K562 (cell line): ENCODE data around the gene IFFO2. TPM values are rescaled to one million over a fixed set of nuclear protein-coding genes. Genes with fewer than 3 reads are reported as not detected.
A peak's percentile ranks its signal among the peaks of the same experiment; 100 is the strongest.

Experiments used
- CBX3 ChIP-seq, 2 experiments: IDR thresholded peaks; 1 replicate in 1 of 2; 2 replicates in 1 of 2; pipeline ENCODE4 v1.6.1; 2012; ENCODE audit warnings: inconsistent platforms in 2 of 2, low read length in 2 of 2, borderline replicate concordance in 1 of 2, control low read depth in 1 of 2
- ELF1 ChIP-seq: fragments of 200-800 bp; sonication (Bioruptor generic); IDR thresholded peaks from 2 replicates; pipeline ENCODE4 v1.6.1; 2016; ENCODE audit warnings: missing genetic modification characterization, missing compliant biosample characterization
- HCFC1 ChIP-seq: IDR thresholded peaks from 2 replicates; pipeline ENCODE4 v1.6.1; 2012; ENCODE audit warnings: low read depth, low read length, improper control_type of control experiment
- NEUROD1 ChIP-seq: fragments of 150-350 bp; IDR thresholded peaks from 2 replicates; pipeline ENCODE4 v1.6.1; 2014; ENCODE audit warnings: borderline replicate concordance, low read length, low read depth; ENCODE audit not compliant: partially characterized antibody
- NFIC ChIP-seq: fragments of 450-650 bp; IDR thresholded peaks from 2 replicates; pipeline ENCODE4 v1.6.1; 2017; ENCODE audit warnings: mild to moderate bottlenecking, inconsistent platforms
- POU5F1 ChIP-seq: fragments of 150-350 bp; IDR thresholded peaks from 2 replicates; pipeline ENCODE4 v1.6.1; 2014; ENCODE audit warnings: borderline replicate concordance, low read length, low read depth, mild to moderate bottlenecking; ENCODE audit not compliant: partially characterized antibody
- SMAD4 ChIP-seq: fragments of 250-450 bp; sonication (Bioruptor Pico); conservative IDR thresholded peaks from 2 replicates; pipeline ENCODE4 v1.8.0; 2021; ENCODE audit warnings: inconsistent platforms, mild to moderate bottlenecking, moderate library complexity
- SMARCA4 ChIP-seq: fragments of 450-650 bp; IDR thresholded peaks from 2 replicates; pipeline ENCODE4 v1.6.1; 2016
- SNRNP70 ChIP-seq: fragments of 200-400 bp; formaldehyde crosslinking; optimal IDR thresholded peaks from 2 replicates; pipeline ENCODE3; 2017; ENCODE audit warnings: low read depth, low read length
- TEAD4 ChIP-seq, 2 experiments: sonication (generic) in 1 of 2; formaldehyde crosslinking in 1 of 2; IDR thresholded peaks; 2 replicates each; pipeline versions ENCODE4 v1.6.1 to v1.8.0; 2012 to 2022; ENCODE audit warnings: borderline replicate concordance in 1 of 2, inconsistent platforms in 1 of 2, low read length in 1 of 2, mild to moderate bottlenecking in 1 of 2, missing genetic modification reagents in 1 of 2
- TFAM ChIP-seq: fragments of 250-450 bp; sonication (Bioruptor Pico); conservative IDR thresholded peaks from 2 replicates; pipeline ENCODE4 v1.5.0; 2021; ENCODE audit warnings: mild to moderate bottlenecking, moderate library complexity
- U2AF1 ChIP-seq: fragments of 200-400 bp; formaldehyde crosslinking; optimal IDR thresholded peaks from 2 replicates; pipeline ENCODE3; 2017; ENCODE audit warnings: mild to moderate bottlenecking, low read depth, low read length, moderate library complexity
- ZNF175 ChIP-seq: fragments of 200-800 bp; sonication (Bioruptor generic); IDR thresholded peaks from 2 replicates; pipeline ENCODE4 v1.6.1; 2016; ENCODE audit warnings: low read depth, mild to moderate bottlenecking, missing genetic modification characterization, missing compliant biosample characterization
- ZNF232 ChIP-seq: sonication (generic); formaldehyde crosslinking; IDR thresholded peaks from 2 replicates; pipeline ENCODE4 v1.8.0; 2022; ENCODE audit warnings: mild to moderate bottlenecking, missing genetic modification reagents
- ZNF41 ChIP-seq: fragments of 250-450 bp; sonication (Bioruptor Pico); conservative IDR thresholded peaks from 2 replicates; pipeline ENCODE4 v1.4.0; 2020; ENCODE audit warnings: mild to moderate bottlenecking
- polyA plus RNA-seq, 8 experiments: library from polyadenylated mRNA; depleted of rRNA in 4 of 8; stranded (reverse) in 5 of 8; unstranded in 3 of 8; fragments of >200 nt; fragmentation: Nextera tagmentation in 2 of 8; fragmentation: Illumina TruSeq in 1 of 8; extraction: Ambion mirVana in 2 of 8; extraction: Trizol in 1 of 8; gene quantifications; 2 replicates each; pipeline versions ENCODE4 v1.2.1 to v1.2.3, GENCODE V29; 2011 to 2014; ENCODE audit warnings: inconsistent platforms in 1 of 8, missing spikeins in 1 of 8
- total RNA-seq, 7 experiments: library from RNA; depleted of rRNA in 6 of 7; stranded (reverse); fragments of >200 nt in 6 of 7; fragmentation: Illumina TruSeq in 2 of 7; extraction: Trizol in 2 of 7; gene quantifications; 2 replicates each; pipeline versions ENCODE4 v1.2.1 to v1.2.3, GENCODE V29; 2011 to 2021; ENCODE audit warnings: low replicate concordance in 1 of 7
- TF ChIP-seq, protein P1 (sequence below): sonication (generic); formaldehyde crosslinking; IDR thresholded peaks from 2 replicates; pipeline ENCODE4 v1.8.1; 2023; ENCODE audit warnings: mild to moderate bottlenecking, missing genetic modification reagents
- TF ChIP-seq, protein P2 (sequence below): IDR thresholded peaks from 2 replicates; pipeline ENCODE4 v1.6.1; 2014; ENCODE audit warnings: antibody characterized with exemption
- TF ChIP-seq, protein P3 (sequence below), 3 experiments: fragments of 200-800 bp in 1 of 3; sonication (Bioruptor generic) in 1 of 3; sonication (generic) in 1 of 3; formaldehyde crosslinking in 1 of 3; IDR thresholded peaks; 2 replicates each; pipeline versions ENCODE4 v1.6.1 to v1.8.0; 2016 to 2022; ENCODE audit warnings: mild to moderate bottlenecking in 2 of 3, missing compliant biosample characterization in 2 of 3, missing genetic modification characterization in 2 of 3, missing genetic modification reagents in 1 of 3
- TF ChIP-seq, protein P4 (sequence below): sonication (generic); formaldehyde crosslinking; IDR thresholded peaks from 2 replicates; pipeline ENCODE4 v1.8.0; 2022; ENCODE audit warnings: missing genetic modification reagents, mild to moderate bottlenecking, borderline replicate concordance

Gene IFFO2
- total and polyA plus RNA-seq, 9 of the 15 experiments (the other 6 are each of a cell fraction or from before 2014, with no cell fraction given): 0.15 to 1.0 (median 0.44) TPM; not detected in 2

DNA sequence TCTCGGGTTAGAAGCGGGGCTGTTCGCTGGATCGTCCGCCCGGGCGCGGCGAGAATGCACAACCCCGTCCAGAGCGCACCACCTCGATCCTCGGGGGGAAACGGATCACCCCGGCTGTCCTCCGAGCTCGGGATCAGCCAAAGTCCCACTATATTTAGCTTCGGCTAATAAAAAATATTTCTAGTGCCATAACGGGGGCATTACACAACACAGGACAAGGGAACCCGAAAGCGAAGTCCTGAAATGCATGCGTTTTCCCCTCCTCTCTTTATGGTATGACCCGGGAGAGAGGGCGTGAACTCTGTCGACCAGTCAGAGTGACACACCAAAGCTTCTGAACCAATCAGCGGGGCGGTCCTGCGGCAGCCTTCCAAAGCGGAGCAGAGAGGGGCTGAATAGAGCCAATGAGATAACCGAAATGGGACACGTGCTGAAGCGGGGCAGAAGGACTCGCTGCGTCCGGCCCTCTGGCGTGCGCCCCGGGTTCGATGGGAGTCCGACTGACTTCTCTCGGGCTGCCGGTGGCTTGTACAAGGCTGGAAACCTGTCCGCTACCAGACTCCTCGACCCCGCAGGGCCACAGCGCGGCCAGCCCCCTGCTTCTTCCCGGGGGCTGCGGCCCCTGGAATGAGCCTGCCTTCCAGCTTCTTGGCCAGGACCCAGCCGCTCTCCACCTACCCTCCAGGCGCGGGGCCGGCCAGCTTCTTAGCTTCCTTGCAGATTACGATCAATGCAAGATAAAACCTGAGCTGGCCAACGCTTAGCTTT lies 53.8 kb downstream of the IFFO2 start, which contains the start of gene ALDH4A1 (continued):
- TF ChIP-seq, protein P1, sequence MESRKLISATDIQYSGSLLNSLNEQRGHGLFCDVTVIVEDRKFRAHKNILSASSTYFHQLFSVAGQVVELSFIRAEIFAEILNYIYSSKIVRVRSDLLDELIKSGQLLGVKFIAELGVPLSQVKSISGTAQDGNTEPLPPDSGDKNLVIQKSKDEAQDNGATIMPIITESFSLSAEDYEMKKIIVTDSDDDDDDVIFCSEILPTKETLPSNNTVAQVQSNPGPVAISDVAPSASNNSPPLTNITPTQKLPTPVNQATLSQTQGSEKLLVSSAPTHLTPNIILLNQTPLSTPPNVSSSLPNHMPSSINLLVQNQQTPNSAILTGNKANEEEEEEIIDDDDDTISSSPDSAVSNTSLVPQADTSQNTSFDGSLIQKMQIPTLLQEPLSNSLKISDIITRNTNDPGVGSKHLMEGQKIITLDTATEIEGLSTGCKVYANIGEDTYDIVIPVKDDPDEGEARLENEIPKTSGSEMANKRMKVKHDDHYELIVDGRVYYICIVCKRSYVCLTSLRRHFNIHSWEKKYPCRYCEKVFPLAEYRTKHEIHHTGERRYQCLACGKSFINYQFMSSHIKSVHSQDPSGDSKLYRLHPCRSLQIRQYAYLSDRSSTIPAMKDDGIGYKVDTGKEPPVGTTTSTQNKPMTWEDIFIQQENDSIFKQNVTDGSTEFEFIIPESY: 0 out of 2 replicates have a peak, but pooled peaks have one; percentile 37
- peak; percentile 81 for TF ChIP-seq ZNF232 (CRISPR knock-in tag)
- no peak for TF ChIP-seq ZNF175 (CRISPR knock-in tag)
- TF ChIP-seq TEAD4 (IDR thresholded peaks at IDR 0.05; ENCODE audit: low read length): peak; percentile 38; the same call in 1 of the 2 replicates
- 0 out of 2 replicates have a peak, but pooled peaks have one; percentile 38 for TF ChIP-seq TEAD4 (CRISPR knock-in tag; IDR thresholded peaks at IDR 0.05; ENCODE audit: borderline replicate concordance)
- TF ChIP-seq HCFC1: no peak; the same call in 1 of the 2 replicates
- TF ChIP-seq ELF1: no peak
- peak; percentile 66 for TF ChIP-seq SMAD4 (CRISPR knock-in tag)
- TF ChIP-seq CBX3 (IDR thresholded peaks at IDR 0.05; ENCODE audit: borderline replicate concordance in 1 of 2, low read length in 2 of 2): peak in 1 of 2 experiments; percentile 78; a peak in 1 of 3 replicates
- TF ChIP-seq NEUROD1: no peak
- TF ChIP-seq NFIC: peak; percentile 87
- TF ChIP-seq, protein P2, sequence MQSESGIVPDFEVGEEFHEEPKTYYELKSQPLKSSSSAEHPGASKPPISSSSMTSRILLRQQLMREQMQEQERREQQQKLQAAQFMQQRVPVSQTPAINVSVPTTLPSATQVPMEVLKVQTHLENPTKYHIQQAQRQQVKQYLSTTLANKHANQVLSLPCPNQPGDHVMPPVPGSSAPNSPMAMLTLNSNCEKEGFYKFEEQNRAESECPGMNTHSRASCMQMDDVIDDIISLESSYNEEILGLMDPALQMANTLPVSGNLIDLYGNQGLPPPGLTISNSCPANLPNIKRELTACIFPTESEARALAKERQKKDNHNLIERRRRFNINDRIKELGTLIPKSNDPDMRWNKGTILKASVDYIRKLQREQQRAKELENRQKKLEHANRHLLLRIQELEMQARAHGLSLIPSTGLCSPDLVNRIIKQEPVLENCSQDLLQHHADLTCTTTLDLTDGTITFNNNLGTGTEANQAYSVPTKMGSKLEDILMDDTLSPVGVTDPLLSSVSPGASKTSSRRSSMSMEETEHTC: no peak
- TF ChIP-seq SMARCA4: peak; percentile 76; the same call in 1 of the 2 replicates
- TF ChIP-seq TFAM: no peak
- TF ChIP-seq SNRNP70: no peak
- TF ChIP-seq, protein P3, sequence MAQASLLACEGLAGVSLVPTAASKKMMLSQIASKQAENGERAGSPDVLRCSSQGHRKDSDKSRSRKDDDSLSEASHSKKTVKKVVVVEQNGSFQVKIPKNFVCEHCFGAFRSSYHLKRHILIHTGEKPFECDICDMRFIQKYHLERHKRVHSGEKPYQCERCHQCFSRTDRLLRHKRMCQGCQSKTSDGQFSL (CRISPR knock-in tag; IDR thresholded peaks at IDR 0.05): no peak
- TF ChIP-seq, protein P3 (tag; IDR thresholded peaks at IDR 0.05): no peak
- no peak for TF ChIP-seq POU5F1
- TF ChIP-seq U2AF1: no peak
- no peak for TF ChIP-seq ZNF41 (CRISPR knock-in tag)
- TF ChIP-seq, protein P4, sequence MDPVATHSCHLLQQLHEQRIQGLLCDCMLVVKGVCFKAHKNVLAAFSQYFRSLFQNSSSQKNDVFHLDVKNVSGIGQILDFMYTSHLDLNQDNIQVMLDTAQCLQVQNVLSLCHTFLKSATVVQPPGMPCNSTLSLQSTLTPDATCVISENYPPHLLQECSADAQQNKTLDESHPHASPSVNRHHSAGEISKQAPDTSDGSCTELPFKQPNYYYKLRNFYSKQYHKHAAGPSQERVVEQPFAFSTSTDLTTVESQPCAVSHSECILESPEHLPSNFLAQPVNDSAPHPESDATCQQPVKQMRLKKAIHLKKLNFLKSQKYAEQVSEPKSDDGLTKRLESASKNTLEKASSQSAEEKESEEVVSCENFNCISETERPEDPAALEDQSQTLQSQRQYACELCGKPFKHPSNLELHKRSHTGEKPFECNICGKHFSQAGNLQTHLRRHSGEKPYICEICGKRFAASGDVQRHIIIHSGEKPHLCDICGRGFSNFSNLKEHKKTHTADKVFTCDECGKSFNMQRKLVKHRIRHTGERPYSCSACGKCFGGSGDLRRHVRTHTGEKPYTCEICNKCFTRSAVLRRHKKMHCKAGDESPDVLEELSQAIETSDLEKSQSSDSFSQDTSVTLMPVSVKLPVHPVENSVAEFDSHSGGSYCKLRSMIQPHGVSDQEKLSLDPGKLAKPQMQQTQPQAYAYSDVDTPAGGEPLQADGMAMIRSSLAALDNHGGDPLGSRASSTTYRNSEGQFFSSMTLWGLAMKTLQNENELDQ (CRISPR knock-in tag): no peak
